T-helper 2 cell treated with Interferon-gamma antibody and Interleukin-4, amounts not matched to agents 100 ng/mL and 5 ng/mL, for 36 hours (primary cell): ENCODE results near the gene KCNG1. TPM values are rescaled to one million over a fixed set of nuclear protein-coding genes. Genes with fewer than 3 reads are reported as not detected.
"Not testable (repeated sequence)": the region's sequence is repeated elsewhere in the genome, so short reads cannot be mapped to it uniquely, and the experiment has no call there.

ENCODE experiments used
- intact Hi-C: fragments of 100-400 bp; cut with micrococcal nuclease; formaldehyde crosslinking; loops from one replicate; pipeline ENCODE4 v1.15.1; 2023
- total RNA-seq: library from RNA; stranded (reverse); gene quantifications from 2 replicates; pipeline ENCODE4 v1.2.3, GENCODE V29; 2022

The KCNG1 gene
- total RNA-seq, 1 donor from 2014 or later: not detected

DNA sequence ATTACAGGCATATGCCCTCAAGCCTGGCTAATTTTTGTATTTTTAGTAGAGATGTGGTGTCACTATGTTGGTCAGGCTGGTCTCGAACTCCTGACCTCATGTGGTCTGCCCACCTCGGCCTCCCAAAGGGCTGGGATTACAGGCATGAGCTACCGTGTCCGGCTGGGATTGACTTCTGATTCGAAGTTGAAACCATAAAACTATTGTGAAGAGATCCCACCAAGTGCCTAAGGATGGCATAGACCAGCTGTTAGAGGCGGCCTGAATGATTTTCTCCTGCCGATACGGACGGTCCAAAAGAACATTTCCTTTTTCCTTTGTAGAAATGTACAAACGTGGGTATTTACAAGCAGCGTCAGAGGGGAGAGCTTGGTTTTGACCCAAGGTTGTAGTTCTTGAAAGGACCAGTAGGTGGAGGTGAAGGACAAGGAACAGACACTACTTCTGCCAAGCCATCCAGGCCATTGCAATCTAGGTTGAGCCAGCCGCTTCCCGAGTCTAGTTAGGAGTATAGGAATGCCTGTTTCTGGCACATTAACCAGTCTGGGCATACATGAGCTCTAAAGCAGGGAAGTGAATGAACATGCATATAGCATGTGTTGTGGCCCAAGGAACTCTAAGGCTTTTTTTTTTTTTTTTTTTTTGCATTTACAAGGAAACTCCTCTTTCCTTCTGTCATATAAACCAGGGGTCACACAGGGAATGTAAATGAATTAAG, 35.3 kb downstream of the KCNG1 start:
- intact Hi-C loops: loop anchor here (1.0 to 5.0 kb wide), 2 partner anchors 319 to 635 kb away; no protein-coding TSS in a partner anchor

DNA sequence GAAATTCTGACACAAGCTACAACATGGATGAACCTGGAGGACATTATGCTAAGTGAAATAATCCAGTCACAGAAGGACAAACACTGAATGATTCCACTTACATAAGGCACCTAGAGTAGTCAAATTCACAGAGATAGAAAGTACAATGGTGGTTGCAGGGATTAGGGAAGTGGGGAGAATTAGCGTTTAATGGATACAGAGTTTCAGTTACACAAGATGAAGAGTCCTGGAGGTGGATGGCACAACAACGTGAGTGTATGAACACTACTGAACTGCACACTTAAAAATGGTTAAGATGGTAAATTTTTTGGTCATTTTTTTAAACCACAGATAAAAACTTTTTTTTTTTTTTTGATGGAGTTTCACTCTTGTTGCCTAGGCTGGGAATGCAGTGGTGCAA, 39.6 kb downstream of the KCNG1 start:
- intact Hi-C loops: no loop called here

DNA sequence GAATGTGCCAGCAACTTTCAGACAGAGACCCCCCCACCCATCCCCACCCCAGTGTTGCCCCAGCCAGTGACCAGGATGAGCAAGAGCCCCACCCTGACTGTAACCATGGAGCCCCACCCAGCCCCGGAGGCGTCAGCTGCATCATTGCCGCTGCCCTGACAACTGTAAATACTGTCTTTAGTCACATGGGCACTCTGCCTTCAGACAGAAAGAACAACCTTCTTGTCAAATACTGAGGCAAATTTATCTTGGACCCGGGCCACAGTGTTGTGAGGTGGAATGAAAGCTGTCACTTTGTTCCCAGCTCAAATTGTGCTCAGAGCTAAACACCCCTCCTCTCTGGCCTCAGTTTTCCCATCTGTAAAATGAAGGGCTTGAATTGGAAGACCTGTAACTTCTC, 40.5 kb downstream of the KCNG1 start:
- intact Hi-C loops: no loop called here

DNA sequence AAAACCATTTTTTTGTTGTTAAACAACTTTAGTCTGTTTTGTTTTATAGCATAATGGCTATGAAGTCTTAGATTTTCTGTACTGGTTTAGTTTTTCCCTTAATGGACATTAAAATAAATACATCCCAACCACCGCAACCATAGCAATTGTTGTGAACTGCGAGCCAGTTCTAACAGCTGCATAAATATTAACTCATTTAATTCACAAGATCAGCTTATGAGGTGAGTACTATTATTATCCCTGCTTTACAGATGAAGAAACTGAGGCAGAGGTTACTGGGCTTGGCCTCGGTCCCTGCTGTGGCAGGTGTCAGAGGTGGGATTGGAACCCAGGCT, 41.2 kb downstream of the KCNG1 start:
- intact Hi-C loops: no loop called here

DNA sequence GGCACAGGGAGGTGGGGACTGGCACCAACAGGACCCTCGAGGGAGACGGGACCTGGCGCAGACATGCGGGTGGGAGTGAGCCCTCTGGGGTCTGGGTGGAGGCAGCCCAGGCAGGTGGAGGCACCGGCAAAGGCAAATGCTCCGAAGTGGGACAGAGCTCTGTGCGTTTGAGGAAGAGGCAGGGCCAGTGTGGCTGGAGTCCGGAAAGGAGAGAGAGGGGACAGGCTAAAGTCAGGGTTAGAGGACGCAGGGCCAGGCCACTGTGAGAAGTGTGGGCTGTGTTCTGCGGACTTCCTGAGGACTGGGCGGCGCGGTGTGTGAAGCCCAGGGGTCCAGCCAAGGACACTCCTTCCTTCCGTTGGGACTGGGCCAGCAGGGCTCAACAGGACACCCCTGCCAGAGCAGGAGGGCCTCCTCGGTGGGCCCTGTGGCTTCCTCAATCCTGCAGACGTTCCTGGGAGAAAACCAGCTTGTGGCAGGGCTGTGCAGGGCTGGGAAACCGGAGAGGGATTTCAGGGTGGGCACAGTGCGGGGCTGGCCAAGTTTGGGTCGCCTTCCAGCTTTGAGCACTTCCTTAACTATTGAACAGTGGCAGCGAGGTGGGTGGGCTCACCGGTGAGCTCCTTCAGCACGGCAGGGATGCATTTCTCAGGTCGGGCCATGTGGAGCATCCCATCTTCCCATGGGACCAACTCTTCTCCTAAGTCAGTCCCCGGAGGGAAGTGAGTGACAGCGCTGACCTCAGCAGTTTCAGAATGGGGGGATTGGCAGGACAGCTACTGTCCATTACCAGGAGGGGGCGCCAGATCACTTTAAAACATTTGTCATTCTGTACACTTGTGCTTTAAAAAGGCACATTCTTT, 41.8 kb downstream of the KCNG1 start:
- intact Hi-C loops: no loop called here

DNA sequence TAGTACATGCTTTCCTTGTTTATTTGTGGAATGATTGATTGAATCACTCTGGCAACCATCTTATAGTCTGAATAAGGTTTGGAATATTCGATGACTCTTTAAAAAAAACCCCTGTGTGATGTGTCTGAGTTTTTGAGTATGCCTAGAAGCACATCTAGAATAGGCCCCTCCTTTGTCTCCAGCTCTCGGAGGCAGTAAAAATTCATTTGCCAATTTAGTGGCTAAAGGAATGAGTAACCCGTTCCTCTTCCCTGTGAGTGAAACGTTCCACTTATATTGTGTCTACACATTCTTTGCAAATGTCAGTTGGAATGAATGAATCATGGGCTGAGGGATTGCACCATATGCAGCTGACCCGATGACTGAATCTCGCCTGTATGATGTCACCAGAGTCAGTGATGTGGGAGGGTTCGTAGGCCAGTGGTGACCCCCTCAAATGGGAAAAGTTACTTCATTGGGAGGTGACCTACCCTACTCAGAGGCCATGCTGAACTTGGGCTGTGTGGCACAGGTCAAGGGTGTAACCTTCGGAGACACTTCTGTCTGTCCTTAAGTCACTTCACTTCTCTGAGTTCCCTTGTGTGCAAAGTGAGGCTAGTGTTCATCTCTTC, 42.7 kb downstream of the KCNG1 start:
- intact Hi-C loops: no loop called here

DNA sequence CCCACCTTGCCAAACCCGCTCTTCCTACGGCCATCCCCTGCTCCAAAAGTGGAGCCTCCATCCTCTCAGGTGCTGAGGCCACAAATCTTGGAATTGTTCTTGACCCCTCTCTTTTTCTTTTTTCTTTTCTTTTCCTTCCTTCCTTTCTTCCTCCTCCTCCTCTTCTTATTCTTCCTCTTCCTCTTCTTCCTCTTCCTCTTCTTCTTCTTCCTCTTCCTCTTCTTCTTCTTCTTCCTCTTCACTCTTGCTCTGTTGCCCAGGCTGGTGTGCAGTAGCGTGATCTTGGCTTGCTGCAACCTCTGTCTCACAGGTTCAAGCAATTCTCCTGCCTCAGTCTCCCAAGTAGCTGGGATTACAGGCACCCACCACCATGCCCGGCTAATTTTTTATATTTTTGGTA, 44.4 kb downstream of the KCNG1 start:
- intact Hi-C loops: not testable (repeated sequence)

DNA sequence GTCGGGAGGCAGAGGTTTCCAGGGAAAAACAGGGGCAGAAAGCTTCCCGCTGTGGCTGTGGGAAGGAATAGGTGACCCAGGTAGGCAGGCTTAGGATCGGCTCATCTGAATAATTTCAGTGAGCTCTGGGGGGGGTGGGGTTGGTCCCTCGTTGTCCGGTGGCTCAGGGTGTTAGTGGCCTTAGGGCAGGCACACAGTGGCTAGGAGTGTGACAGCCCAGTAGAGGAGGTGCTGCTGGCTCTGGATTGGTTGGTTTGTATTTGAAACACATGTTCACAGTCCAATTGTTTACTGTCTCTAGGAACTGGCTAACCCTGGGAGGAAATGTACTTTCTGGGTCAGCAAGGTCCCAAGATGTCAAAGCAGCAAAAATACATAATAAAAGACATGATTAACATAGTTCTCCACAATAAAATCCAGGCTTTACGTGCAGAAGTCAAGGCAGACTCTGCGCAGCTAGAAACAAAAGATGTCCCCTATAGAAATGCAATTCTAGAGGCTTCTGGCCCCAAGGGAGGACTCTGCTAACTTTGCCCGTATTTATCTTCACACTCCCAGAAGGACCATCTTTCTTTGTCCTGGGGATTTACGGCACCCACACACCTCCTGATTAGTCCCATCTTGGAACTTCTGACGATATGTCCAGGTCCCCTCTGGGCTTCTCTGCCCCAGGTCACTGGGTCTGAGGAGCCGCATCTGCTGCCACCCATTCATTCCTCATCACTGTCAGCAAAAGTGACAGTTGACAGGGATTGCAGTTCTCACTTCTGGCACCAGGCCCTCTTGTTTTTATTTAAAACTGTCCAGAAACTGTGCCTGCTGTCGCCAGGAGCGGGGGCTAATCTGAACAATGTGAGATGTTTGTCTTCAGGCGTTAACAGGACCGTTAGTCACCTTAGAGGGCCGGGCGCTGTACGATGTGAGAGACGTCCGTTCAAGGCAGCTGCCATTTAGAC, 45.6 kb downstream of the KCNG1 start:
- intact Hi-C loops: no loop called here

DNA sequence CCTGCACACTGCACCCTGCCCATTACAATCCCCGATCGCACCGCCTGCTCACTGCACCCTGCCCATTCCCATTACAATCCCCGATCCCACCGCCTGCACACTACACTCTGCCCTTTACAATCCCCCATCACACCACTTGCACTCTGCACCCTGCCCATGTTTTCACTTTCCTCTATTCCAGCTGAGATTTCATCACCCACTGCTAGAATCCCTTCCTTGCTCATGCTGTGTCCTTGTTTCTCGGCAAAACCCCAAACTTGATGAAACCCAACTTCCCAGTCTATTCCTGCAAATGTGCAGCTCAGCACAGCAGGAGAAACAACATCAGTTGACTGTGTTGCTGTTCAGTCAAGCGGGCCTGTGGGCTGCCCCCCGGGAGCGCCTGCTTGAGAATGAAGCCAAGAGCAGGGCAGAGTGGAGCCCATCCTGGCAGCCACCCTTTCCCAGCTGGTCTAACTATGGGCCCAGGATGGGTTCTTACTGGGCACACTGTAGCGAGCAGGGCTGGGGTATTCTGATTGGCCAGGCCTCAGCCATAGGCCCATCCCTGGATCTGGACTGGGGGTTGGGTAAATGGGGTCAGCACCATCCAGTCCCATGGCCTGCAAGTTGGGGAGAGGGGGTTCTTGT, 47.1 kb downstream of the KCNG1 start:
- intact Hi-C loops: no loop called here

DNA sequence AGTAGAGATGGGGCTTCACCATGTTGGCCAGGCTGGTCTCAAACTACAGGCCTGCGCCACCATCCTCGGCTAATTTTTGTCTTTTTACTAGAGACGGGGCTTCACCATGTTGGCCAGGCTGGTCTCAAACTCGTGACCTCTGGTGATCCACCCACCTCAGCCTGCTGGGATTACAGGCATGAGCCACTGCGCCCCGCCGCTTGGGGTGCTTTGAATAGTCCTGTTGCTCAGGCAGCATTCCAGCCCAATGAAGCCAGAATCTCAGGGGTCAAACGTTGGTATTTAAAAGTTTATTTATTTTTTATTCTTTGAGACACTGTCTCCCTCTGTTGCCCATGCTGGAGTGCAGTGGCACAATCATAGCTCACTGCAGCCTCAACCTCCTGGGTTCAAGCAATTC, 53.0 kb downstream of the KCNG1 start:
- intact Hi-C loops: no loop called here

DNA sequence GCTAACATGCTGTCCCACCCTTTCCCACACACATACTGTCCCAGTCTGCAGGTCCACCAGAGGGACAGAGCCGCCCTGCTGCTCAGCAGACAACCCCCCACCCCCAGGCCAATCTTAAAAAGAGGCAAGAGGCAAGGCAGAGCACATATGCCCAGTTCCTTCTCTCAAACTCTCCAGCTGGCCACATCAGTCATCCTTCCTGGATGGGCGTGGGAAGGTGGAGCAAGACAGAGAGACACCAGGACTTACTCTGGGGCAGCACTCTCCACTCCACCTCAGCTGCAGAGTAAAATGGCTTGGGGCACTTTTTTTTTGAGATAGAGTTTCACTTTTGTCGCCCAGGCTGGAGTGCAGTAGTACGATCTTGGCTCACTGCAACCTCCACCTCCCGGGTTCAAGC, 53.5 kb downstream of the KCNG1 start:
- intact Hi-C loops: no loop called here

DNA sequence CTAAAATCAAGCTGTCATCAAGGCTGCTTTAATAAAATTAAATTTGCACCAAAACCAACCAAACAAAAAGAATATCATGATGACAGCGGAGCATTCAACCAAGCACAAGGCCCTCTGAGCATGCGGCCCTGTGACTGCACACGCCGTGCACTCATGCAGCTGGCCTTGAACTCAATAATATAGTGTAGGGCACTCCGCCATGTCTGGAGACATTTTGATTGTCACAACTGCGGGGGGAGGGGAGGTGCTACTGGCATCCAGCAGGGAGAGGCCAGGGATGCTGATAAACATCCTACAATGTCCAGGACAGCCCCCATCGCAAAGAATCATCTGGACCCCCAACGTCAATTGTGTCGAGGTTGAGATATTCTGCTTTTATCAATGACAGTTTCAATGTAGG, 54.6 kb downstream of the KCNG1 start:
- intact Hi-C loops: no loop called here

DNA sequence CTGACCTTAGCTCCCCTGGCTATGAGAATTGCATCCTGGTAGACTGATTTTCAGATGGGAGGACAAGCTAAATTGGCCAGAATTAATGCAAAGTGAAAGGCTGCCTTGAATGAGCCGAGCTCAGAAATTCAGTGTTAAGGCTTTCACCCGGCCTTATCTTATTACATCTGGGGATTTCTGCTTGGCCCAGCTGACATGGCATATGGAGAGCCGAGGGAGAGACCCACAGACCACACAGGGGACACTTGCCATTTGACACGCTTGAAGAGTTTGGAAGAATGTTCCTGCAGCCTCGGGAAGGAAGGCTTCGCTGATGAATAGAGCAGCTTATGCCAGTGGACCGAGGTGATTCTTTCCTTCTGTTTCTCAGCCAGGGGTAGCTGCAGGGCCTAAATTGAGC, 55.3 kb downstream of the KCNG1 start:
- intact Hi-C loops: no loop called here

DNA sequence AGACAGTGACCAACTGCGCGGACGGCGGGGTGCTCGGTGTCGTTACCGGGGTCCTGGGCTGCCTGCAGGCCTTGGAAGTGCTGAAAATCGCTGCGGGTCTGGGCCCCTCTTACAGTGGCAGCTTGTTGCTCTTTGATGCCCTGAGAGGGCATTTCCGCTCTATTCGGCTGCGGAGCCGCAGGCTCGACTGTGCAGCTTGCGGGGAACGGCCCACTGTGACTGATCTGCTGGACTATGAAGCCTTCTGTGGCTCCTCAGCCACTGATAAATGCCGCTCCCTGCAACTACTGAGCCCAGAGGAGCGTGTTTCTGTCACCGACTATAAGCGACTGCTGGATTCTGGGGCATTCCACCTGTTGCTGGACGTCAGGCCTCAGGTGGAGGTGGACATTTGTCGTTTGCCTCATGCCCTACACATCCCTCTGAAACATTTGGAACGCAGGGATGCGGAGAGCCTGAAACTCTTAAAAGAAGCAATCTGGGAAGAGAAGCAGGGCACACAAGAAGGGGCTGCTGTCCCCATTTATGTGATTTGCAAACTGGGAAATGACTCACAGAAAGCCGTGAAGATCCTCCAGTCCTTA, 63.3 kb downstream of the KCNG1 start:
- intact Hi-C loops: loop anchor here (10.0 kb wide), 1 partner anchor 445 kb away; the partner anchor contains the start of gene PTPN1

DNA sequence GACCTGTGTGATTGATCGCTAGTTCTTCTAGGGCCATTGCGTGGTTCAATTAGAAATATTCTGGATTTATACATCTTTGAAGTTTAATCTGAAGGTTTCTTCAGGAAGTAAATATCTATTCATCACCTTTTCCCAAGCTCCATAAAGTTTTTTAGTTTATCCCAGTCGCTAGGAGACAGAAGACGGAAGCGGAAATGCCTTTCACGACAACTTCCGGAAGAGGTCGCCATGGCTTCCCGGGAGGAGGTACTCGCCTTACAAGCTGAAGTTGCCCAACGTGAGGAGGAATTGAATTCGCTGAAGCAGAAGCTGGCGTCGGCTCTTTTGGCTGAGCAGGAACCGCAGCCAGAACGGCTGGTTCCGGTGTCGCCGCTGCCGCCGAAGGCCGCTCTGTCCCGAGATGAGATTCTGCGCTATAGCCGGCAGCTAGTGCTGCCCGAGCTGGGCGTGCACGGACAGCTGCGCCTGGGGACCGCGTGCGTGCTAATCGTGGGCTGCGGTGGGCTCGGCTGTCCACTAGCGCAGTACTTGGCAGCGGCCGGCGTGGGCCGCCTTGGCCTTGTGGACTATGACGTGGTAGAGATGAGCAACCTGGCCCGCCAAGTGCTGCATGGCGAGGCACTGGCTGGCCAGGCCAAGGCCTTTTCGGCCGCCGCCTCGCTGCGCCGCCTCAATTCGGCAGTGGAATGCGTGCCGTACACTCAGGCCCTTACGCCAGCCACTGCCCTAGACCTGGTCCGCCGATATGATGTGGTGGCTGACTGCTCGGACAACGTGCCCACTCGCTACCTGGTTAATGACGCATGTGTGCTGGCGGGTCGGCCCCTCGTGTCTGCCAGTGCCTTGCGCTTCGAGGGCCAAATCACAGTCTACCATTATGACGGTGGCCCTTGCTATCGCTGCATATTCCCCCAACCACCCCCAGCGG, 64.0 kb downstream of the KCNG1 start, which contains the start of gene MOCS3:
TSS of gene MOCS3 (plus strand) at position 204 of the 928 bp plus-strand sequence. CDS start at position 229, 25 bp downstream.
- intact Hi-C loops: loop anchor here (1.0 to 10.0 kb wide), 3 partner anchors 28 to 444 kb away; partner anchors contain the start of genes ADNP, PARD6B and PTPN1

DNA sequence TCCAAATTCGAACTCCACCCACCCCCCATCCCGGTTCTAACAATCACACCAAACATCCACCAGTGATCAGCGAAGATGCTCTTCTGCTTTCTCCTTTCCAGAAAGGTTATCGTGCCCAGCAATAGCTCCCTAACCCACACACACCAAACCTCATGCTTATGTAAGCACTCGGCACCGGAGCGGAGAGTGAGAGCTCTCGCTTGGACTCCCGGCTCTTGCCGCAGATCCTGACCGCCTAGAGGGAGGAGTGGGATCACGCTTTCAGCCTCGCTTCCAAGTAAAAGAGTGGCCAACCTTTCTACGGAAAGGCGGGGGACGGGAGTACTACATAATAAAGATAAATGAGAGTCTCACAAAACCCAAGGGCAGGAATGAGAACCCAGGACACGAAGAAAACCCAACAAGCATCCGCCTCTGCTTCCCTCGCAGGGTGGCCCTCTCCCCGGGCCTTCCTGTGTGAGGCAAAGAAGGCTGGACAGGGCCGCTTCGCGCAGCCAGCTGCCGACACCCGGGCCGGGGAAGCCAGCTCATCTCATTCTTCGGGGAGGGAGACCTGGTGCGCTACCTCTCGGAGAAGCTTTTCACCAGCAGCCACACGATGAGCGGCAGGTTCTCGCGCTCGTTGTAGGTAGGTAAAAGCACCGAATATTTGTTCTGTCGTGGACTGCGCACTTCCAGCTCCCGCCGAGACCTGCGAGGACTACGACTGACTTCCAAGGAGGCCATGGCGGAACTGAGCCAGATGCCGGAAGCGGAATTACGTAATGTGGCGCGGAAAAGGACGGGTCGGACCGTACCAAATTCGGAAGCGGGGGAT, 64.9 kb downstream of the KCNG1 start, which contains the start of gene DPM1:
TSS of gene DPM1 (minus strand) at position 735 of the 817 bp plus-strand sequence. CDS start at position 726, 9 bp downstream.
- intact Hi-C loops: loop anchor here (1.0 to 10.0 kb wide), 4 partner anchors 27 to 443 kb away; partner anchors contain the start of genes ADNP, PARD6B and PTPN1

DNA sequence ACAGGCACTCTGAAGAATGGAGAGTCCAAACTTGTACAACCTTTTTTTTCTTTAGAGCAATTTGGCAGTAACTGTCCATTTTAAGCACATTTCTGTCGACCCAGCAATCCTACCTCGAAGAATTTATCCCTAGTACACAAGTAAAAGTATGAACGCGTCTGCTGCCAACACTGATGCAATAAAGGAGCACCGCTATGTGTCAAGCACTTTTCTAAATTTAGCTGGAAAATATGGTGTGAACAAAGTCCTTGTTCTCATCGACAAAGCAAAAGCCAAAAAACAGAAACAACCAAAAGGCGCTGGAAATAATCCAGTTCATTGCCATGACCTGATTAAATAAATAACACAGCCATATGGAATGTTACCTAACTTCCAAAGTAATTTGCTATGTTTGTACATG, 65.6 kb downstream of the KCNG1 start:
- intact Hi-C loops: loop anchor here (2.0 to 10.0 kb wide), 2 partner anchors 138 to 442 kb away; partner anchors contain the start of gene PTPN1

DNA sequence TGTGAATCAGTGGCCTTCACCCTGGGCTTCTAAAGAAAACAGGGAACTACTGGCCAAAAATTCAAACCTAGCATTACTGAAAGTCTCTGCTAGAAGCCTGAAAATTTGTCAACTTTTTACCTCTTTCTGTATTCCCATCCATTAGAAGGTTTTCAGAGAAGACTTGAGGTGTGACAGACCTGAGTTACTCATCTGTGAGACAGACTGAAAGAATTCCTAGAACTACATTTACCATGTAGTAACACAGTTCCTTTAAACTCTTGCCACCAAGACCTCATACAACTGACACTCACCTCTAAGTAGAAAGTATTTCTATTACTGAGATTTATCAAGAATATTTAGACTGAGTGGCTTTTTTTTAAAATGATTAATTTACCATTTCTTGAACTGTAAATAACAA, 69.1 kb downstream of the KCNG1 start:
- intact Hi-C loops: loop anchor here (10.0 kb wide), 1 partner anchor 439 kb away; the partner anchor contains the start of gene PTPN1
